Measurements from ENCODE around the gene PBRM1.

DNA sequence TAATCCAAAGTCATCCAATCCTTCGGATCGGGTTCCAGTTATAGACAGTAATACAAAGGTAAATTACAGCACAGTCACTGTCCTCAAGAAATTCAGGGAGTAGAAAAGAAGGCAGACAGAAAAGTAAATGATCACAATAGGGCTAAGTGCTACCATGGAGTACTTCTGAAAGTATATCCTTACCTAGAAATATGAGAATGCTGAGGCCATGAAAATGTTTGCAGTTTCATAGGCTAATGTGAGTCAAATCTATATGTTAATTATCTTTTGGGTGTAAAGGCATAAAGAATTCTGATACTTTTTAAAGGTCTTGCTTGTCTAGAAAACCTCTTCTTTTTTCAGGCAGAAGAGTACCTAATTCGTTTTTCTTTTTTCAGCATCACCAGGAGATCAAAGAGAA is 29.8 kb downstream of the PBRM1 start:
- TF ChIP-seq, protein P1, sequence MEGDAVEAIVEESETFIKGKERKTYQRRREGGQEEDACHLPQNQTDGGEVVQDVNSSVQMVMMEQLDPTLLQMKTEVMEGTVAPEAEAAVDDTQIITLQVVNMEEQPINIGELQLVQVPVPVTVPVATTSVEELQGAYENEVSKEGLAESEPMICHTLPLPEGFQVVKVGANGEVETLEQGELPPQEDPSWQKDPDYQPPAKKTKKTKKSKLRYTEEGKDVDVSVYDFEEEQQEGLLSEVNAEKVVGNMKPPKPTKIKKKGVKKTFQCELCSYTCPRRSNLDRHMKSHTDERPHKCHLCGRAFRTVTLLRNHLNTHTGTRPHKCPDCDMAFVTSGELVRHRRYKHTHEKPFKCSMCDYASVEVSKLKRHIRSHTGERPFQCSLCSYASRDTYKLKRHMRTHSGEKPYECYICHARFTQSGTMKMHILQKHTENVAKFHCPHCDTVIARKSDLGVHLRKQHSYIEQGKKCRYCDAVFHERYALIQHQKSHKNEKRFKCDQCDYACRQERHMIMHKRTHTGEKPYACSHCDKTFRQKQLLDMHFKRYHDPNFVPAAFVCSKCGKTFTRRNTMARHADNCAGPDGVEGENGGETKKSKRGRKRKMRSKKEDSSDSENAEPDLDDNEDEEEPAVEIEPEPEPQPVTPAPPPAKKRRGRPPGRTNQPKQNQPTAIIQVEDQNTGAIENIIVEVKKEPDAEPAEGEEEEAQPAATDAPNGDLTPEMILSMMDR (IDR thresholded peaks at IDR 0.05; ENCODE audit: extremely low read depth in 1 of 2, insufficient read depth in 1 of 2, low read depth in 1 of 2, low read length in 2 of 2): no peak
- TF ChIP-seq MYC (IDR thresholded peaks at IDR 0.05; ENCODE audit: low read depth, low read length) (no peak), POLR2A (IDR thresholded peaks at IDR 0.05; ENCODE audit: low read depth, low read length) (no peak)
- TF ChIP-seq, protein P2, sequence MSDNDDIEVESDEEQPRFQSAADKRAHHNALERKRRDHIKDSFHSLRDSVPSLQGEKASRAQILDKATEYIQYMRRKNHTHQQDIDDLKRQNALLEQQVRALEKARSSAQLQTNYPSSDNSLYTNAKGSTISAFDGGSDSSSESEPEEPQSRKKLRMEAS (IDR thresholded peaks at IDR 0.05; ENCODE audit: insufficient read depth, insufficient read length): no peak
